Right atrium auricular region (tissue), 2 donors: Measurements from ENCODE around the gene IMPG1. TPM values are rescaled to one million over a fixed set of nuclear protein-coding genes. Genes with fewer than 3 reads are reported as not detected.
"Not testable (repeated sequence)": the region's sequence is repeated elsewhere in the genome, so short reads cannot be mapped to it uniquely, and the experiment has no call there.

Experiments
- DNase-seq: peaks from one replicate; pipeline ENCODE4 v3.0.0-alpha.2; 2019; ENCODE audit warnings: low spot score
- H3K27ac ChIP-seq, 2 donors: fragments of 200-600 bp; sonication (generic); 1 replicate in 1 of 2; 2 replicates in 1 of 2; pipeline ENCODE4 v1.5.1; 2016 to 2019
- H3K27me3 ChIP-seq, 2 donors: fragments of 200-600 bp; sonication (generic); one replicate each; pipeline versions ENCODE4 v1.5.1 to v1.6.0; 2017 to 2019
- H3K36me3 ChIP-seq: fragments of 200-600 bp; sonication (generic); one replicate; pipeline ENCODE4 v1.5.1; 2016
- H3K4me1 ChIP-seq, 2 donors: fragments of 200-600 bp; sonication (generic); one replicate each; pipeline versions ENCODE4 v1.5.1 to v1.6.0; 2017 to 2019
- H3K4me3 ChIP-seq, 2 donors: fragments of 200-600 bp; sonication (generic); 1 replicate in 1 of 2; 2 replicates in 1 of 2; pipeline ENCODE4 v1.5.1; 2017 to 2019; ENCODE audit warnings: mild to moderate bottlenecking in 1 of 2, moderate library complexity in 1 of 2
- H3K9me3 ChIP-seq, 2 donors: fragments of 200-600 bp; sonication (generic); one replicate each; pipeline ENCODE4 v1.5.1; 2019
- CTCF ChIP-seq, 2 donors: fragments of 200-600 bp; sonication (generic); IDR thresholded peaks; one replicate each; pipeline ENCODE4 v1.5.1; 2019; ENCODE audit warnings: antibody characterized with exemption in 2 of 2
- total RNA-seq, 2 donors: library from RNA; depleted of rRNA; stranded (reverse); fragments of >200 nt; gene quantifications; one replicate each; pipeline ENCODE4 v1.1.0, GENCODE V29; 2016

Gene IMPG1
- total RNA-seq, 2 donors from 2014 or later: not detected

GRCh38 chr6:75906871-75907270 lies 165.6 kb downstream of the IMPG1 start:
- Histone ChIP-seq H3K9me3 (no peaks in the 10 kb centered on the region), H3K27ac (no peak overlapping the region), H3K36me3 (no peaks in the 10 kb centered on the region), H3K4me3 (no peak overlapping the region), H3K4me1 (no peaks in the 10 kb centered on the region), H3K27me3 (no peaks in the 10 kb centered on the region)
- no peak for DNase-seq
- no peak for TF ChIP-seq CTCF (IDR thresholded peaks at IDR 0.05)

- not testable (repeated sequence) for H3K36me3 ChIP-seq, H3K27ac ChIP-seq, H3K27me3 ChIP-seq, H3K4me1 ChIP-seq, H3K9me3 ChIP-seq, H3K4me3 ChIP-seq, DNase-seq
Observed at GRCh38 chr6:75905129-75905528, 167.3 kb downstream of the IMPG1 start.

- not testable (repeated sequence) for H3K27ac ChIP-seq, H3K4me3 ChIP-seq, H3K9me3 ChIP-seq, H3K36me3 ChIP-seq, H3K27me3 ChIP-seq, DNase-seq, H3K4me1 ChIP-seq
Observed at GRCh38 chr6:75900216-75900615, 172.2 kb downstream of the IMPG1 start.

- Histone ChIP-seq H3K27ac (no peak overlapping the region), H3K9me3 (no peaks in the 10 kb centered on the region), H3K27me3 (no peaks in the 10 kb centered on the region), H3K4me3 (no peak overlapping the region), H3K4me1 (no peaks in the 10 kb centered on the region), H3K36me3 (peaks cover 4% of the 10 kb centered on the region)
- no peak for DNase-seq
- TF ChIP-seq CTCF (IDR thresholded peaks at IDR 0.05): no peak
Observed at GRCh38 chr6:75896526-75896925, 175.9 kb downstream of the IMPG1 start.

- Histone ChIP-seq H3K36me3 (peaks cover 4% of the 10 kb centered on the region), H3K4me1 (no peaks in the 10 kb centered on the region), H3K27me3 (no peaks in the 10 kb centered on the region), H3K4me3 (no peak overlapping the region), H3K27ac (no peak overlapping the region), H3K9me3 (no peaks in the 10 kb centered on the region)
- DNase-seq: no peak
- no peak for TF ChIP-seq CTCF (IDR thresholded peaks at IDR 0.05)
Observed at GRCh38 chr6:75893776-75894152, 178.7 kb downstream of the IMPG1 start.

- peak; percentile 48 to 78 for TF ChIP-seq CTCF (IDR thresholded peaks at IDR 0.05)
- H3K27me3 ChIP-seq: no peaks in the 10 kb centered on the region
Observed at GRCh38 chr6:75893058-75893775, 179.2 kb downstream of the IMPG1 start.

GRCh38 chr6:75892384-75892783 lies 180.1 kb downstream of the IMPG1 start:
- no peak for DNase-seq
- H3K27ac ChIP-seq: no peak overlapping the region
- no peak for TF ChIP-seq CTCF (IDR thresholded peaks at IDR 0.05)
- H3K36me3 ChIP-seq: peaks cover 4% of the 10 kb centered on the region
- H3K4me1 ChIP-seq: no peaks in the 10 kb centered on the region
- H3K27me3 ChIP-seq: no peaks in the 10 kb centered on the region
- no peak overlapping the region for H3K4me3 ChIP-seq
- H3K9me3 ChIP-seq: no peaks in the 10 kb centered on the region

More at GRCh38 chr6:75893058-75893775, 179.2 kb downstream of the IMPG1 start:
- Histone ChIP-seq H3K9me3 (no peaks in the 10 kb centered on the region), H3K27ac (no peak overlapping the region), H3K36me3 (peaks cover 4% of the 10 kb centered on the region), H3K4me3 (no peak overlapping the region), H3K4me1 (no peaks in the 10 kb centered on the region)
- DNase-seq: no peak
